Activated gamma-delta T cell treated with anti-CD3 and anti-CD28 coated beads, Interleukin-2, amount 50 U/mL, for 16 hours (primary cell): ENCODE measurements around the gene NEK7.

Source experiments
- DNase-seq: peaks from one replicate; pipeline ENCODE4 v3.0.0-alpha.2; 2020; ENCODE audit warnings: low read depth

The NEK7 gene

GRCh38 chr1:198352975-198353695, 196.3 kb downstream of the NEK7 start:
- DNase-seq = no peak

GRCh38 chr1:198357937-198358336, 201.1 kb downstream of the NEK7 start:
- no peak for DNase-seq

GRCh38 chr1:198359024-198359653, 202.3 kb downstream of the NEK7 start:
- DNase-seq = no peak

- DNase-seq = no peak
Observed at GRCh38 chr1:198360208-198360729, 203.5 kb downstream of the NEK7 start.

GRCh38 chr1:198361237-198361767, 204.5 kb downstream of the NEK7 start:
- DNase-seq = no peak

- no peak for DNase-seq
Observed at GRCh38 chr1:198363625-198364151, 206.9 kb downstream of the NEK7 start.

- DNase-seq = no peak
Observed at GRCh38 chr1:198364471-198364870, 207.7 kb downstream of the NEK7 start.

GRCh38 chr1:198367296-198367695, 210.5 kb downstream of the NEK7 start:
- no peak for DNase-seq

GRCh38 chr1:198370996-198371395, 214.2 kb downstream of the NEK7 start:
- no peak for DNase-seq
